G401.6 (cell line): ENCODE data around the gene ZEB2.

Source experiments
- FAIRE-seq: peaks from 2 replicates; lab custom pipeline; 2012; peaks lifted over from hg19 to GRCh38; lab: Jason Lieb, UNC

Gene ZEB2

GRCh38 chr2:144519934-144520731, at the start of gene ZEB2:
Gene ZEB2, minus strand, starts transcription at chr2:144520119. Its CDS starts 2,769 bp downstream, at chr2:144517350.
- FAIRE-seq = no peak

GRCh38 chr2:144567745-144568144, 47.8 kb upstream of the ZEB2 start:
- no peak for FAIRE-seq

GRCh38 chr2:144566448-144566847, 46.5 kb upstream of the ZEB2 start:
- no peak for FAIRE-seq

GRCh38 chr2:144560251-144560650, 40.3 kb upstream of the ZEB2 start:
- no peak for FAIRE-seq

GRCh38 chr2:144559681-144560080, 39.8 kb upstream of the ZEB2 start:
- no peak for FAIRE-seq

GRCh38 chr2:144559242-144559641, 39.3 kb upstream of the ZEB2 start:
- FAIRE-seq = no peak

GRCh38 chr2:144554492-144555210, 34.7 kb upstream of the ZEB2 start:
- FAIRE-seq = no peak

GRCh38 chr2:144553379-144553778, 33.5 kb upstream of the ZEB2 start:
- no peak for FAIRE-seq

GRCh38 chr2:144552821-144553220, 32.9 kb upstream of the ZEB2 start:
- no peak for FAIRE-seq

- no peak for FAIRE-seq
Observed at GRCh38 chr2:144550911-144551310, 31.0 kb upstream of the ZEB2 start.

- FAIRE-seq = no peak
Observed at GRCh38 chr2:144550084-144550483, 30.2 kb upstream of the ZEB2 start.

GRCh38 chr2:144548532-144549191, 28.7 kb upstream of the ZEB2 start:
- no peak for FAIRE-seq

GRCh38 chr2:144548088-144548487, 28.2 kb upstream of the ZEB2 start:
- FAIRE-seq = no peak

- FAIRE-seq = no peak
Observed at GRCh38 chr2:144547494-144547893, 27.6 kb upstream of the ZEB2 start.

- no peak for FAIRE-seq
Observed at GRCh38 chr2:144546933-144547332, 27.0 kb upstream of the ZEB2 start.

GRCh38 chr2:144545787-144546186, 25.9 kb upstream of the ZEB2 start:
- FAIRE-seq = no peak

GRCh38 chr2:144544053-144544452, 24.1 kb upstream of the ZEB2 start:
- FAIRE-seq = no peak

GRCh38 chr2:144541396-144541795, 21.5 kb upstream of the ZEB2 start:
- no peak for FAIRE-seq

- no peak for FAIRE-seq
Observed at GRCh38 chr2:144539289-144539782, 19.4 kb upstream of the ZEB2 start.

GRCh38 chr2:144535300-144535699, 15.4 kb upstream of the ZEB2 start:
- no peak for FAIRE-seq

- no peak for FAIRE-seq
Observed at GRCh38 chr2:144533221-144533620, 13.3 kb upstream of the ZEB2 start.

- FAIRE-seq = no peak
Observed at GRCh38 chr2:144530596-144530995, 10.7 kb upstream of the ZEB2 start.

- no peak for FAIRE-seq
Observed at GRCh38 chr2:144529841-144530240, 9.9 kb upstream of the ZEB2 start.
